CD4-positive, CD25-positive, alpha-beta regulatory T cell (primary cell): Measurements from ENCODE around the gene RIN1. TPM values are rescaled to one million over a fixed set of nuclear protein-coding genes. Genes with fewer than 3 reads are reported as not detected.

ENCODE experiments used
- ATAC-seq, 2 donors: fragments of 150-1000 bp; cut with Tn5 transposase; one replicate each; pipeline ENCODE4 v1.10.0; 2021; ENCODE audit warnings: low read depth in 2 of 2, moderate number of reproducible peaks in 2 of 2, moderate library complexity in 1 of 2
- DNase-seq, 3 donors: peaks; one replicate each; pipeline versions ENCODE4 v3.0.0 to v3.0.0-alpha.2; 2012 to 2022; ENCODE audit warnings: mixed read lengths in 1 of 3
- H3K27ac ChIP-seq: one replicate; pipeline ENCODE4 v1.7.0; 2013; ENCODE audit warnings: mild to moderate bottlenecking, low read length; ENCODE audit not compliant: insufficient read depth, poor library complexity, severe bottlenecking
- H3K27me3 ChIP-seq: one replicate; pipeline ENCODE4 v1.7.0; 2013; ENCODE audit warnings: low read length; ENCODE audit not compliant: control insufficient read depth, insufficient read depth
- H3K36me3 ChIP-seq: one replicate; pipeline ENCODE4 v1.7.0; 2013; ENCODE audit warnings: mild to moderate bottlenecking, low read length, moderate library complexity; ENCODE audit not compliant: control insufficient read depth, insufficient read depth
- H3K4me1 ChIP-seq: 2 replicates; pipeline ENCODE4 v1.7.0; 2013; ENCODE audit warnings: mild to moderate bottlenecking, low read length; ENCODE audit not compliant: insufficient read depth, control insufficient read depth, poor library complexity, severe bottlenecking
- H3K4me3 ChIP-seq: one replicate; pipeline ENCODE4 v1.7.0; 2013; ENCODE audit warnings: low read depth, mild to moderate bottlenecking, low read length, moderate library complexity
- H3K9me3 ChIP-seq, 2 experiments: 1 replicate in 1 of 2; 2 replicates in 1 of 2; pipeline ENCODE4 v1.7.0; 2013; ENCODE audit warnings: low read length in 2 of 2, mild to moderate bottlenecking in 1 of 2, moderate library complexity in 1 of 2; ENCODE audit not compliant: control insufficient read depth in 2 of 2
- H3K27ac Mint-ChIP-seq, 3 donors: one replicate each; pipeline ENCODE4 v1.8.0; 2020 to 2022; ENCODE audit warnings: mild to moderate bottlenecking in 3 of 3, mixed read lengths in 3 of 3, moderate library complexity in 2 of 3
- H3K27me3 Mint-ChIP-seq: one replicate; pipeline ENCODE4 v1.8.0; 2022; ENCODE audit warnings: mild to moderate bottlenecking, mixed read lengths
- H3K36me3 Mint-ChIP-seq: one replicate; pipeline ENCODE4 v1.8.0; 2020; ENCODE audit warnings: mixed read lengths
- H3K4me1 Mint-ChIP-seq, 4 donors: one replicate each; pipeline ENCODE4 v1.8.0; 2020 to 2022; ENCODE audit warnings: mixed read lengths in 4 of 4, mild to moderate bottlenecking in 1 of 4
- H3K4me3 Mint-ChIP-seq, 4 donors: one replicate each; pipeline ENCODE4 v1.8.0; 2020 to 2022; ENCODE audit warnings: mild to moderate bottlenecking in 4 of 4, mixed read lengths in 4 of 4, moderate library complexity in 3 of 4
- H3K9me3 Mint-ChIP-seq, 7 donors: one replicate each; pipeline ENCODE4 v1.8.0; 2020 to 2022; ENCODE audit warnings: mixed read lengths in 7 of 7, mild to moderate bottlenecking in 3 of 7, moderate library complexity in 2 of 7
- polyA plus RNA-seq, 4 donors: library from polyadenylated mRNA; unstranded; fragments of 300-500 nt; fragmentation: Illumina TruSeq; gene quantifications; one replicate each; pipeline ENCODE4 v1.2.3, GENCODE V29; 2021
- total RNA-seq: library from RNA; stranded (reverse); gene quantifications from one replicate; pipeline ENCODE4 v1.2.3, GENCODE V29; 2022

RIN1 gene
- total and polyA plus RNA-seq, 5 donors from 2014 or later = 0.33 to 1.0 (median 0.92) TPM

DNA sequence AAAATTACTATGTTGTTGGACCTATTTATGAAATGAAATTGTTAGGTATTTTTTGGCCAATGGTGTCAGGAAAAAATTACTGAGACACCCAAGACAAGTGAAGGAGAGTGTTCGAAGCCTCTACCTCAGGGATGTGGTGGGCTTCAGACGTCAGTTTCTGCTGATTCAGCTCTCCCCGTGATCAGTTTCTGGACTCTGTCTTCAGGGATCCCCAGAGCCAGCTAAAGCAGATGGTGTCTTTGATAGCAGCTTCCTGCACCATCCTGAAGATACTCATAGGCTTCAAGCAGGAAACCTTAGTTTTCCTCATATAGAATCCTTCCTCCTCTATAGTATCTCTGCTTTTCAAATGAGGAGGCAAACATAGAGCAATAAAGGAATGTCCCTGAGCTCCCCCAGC, 26.8 kb downstream of the RIN1 start:
- Mint-ChIP-seq H3K27ac (no peak overlapping the region), H3K4me1 (peaks cover 0 to 17% (median 0%) of the 10 kb centered on the region in 4 donors), H3K36me3 (no peaks in the 10 kb centered on the region), H3K27me3 (peaks cover 12% of the 10 kb centered on the region), H3K4me3 (no peak overlapping the region), H3K9me3 (peaks cover 0 to 1% (median 0%) of the 10 kb centered on the region in 7 donors)
- H3K27ac ChIP-seq = no peak overlapping the region
- peaks cover 24% of the 10 kb centered on the region for H3K4me1 ChIP-seq
- no peak for DNase-seq
- no peak overlapping the region for H3K4me3 ChIP-seq
- ATAC-seq = no peak
- H3K36me3 ChIP-seq = no peaks in the 10 kb centered on the region
- no peaks in the 10 kb centered on the region for H3K27me3 ChIP-seq
- no peaks in the 10 kb centered on the region for H3K9me3 ChIP-seq

- no peaks in the 10 kb centered on the region for H3K4me1 Mint-ChIP-seq
- H3K27me3 Mint-ChIP-seq = peaks cover 11% of the 10 kb centered on the region
- Histone ChIP-seq H3K4me3 (no peak overlapping the region), H3K27me3 (no peaks in the 10 kb centered on the region), H3K36me3 (no peaks in the 10 kb centered on the region), H3K27ac (no peak overlapping the region), H3K4me1 (no peaks in the 10 kb centered on the region), H3K9me3 (no peaks in the 10 kb centered on the region)
- H3K4me3 Mint-ChIP-seq = no peak overlapping the region
- H3K27ac Mint-ChIP-seq = no peak overlapping the region
- H3K9me3 Mint-ChIP-seq = peaks cover 0 to 1% (median 0%) of the 10 kb centered on the region in 7 donors
- no peaks in the 10 kb centered on the region for H3K36me3 Mint-ChIP-seq
- no peak for DNase-seq
- no peak for ATAC-seq
Observed at GRCh38 chr11:66302656-66303055, 33.6 kb downstream of the RIN1 start.

GRCh38 chr11:66299186-66299585, 37.0 kb downstream of the RIN1 start:
- Histone ChIP-seq H3K4me3 (no peak overlapping the region), H3K36me3 (no peaks in the 10 kb centered on the region)

GRCh38 chr11:66297610-66298009, 38.6 kb downstream of the RIN1 start:
- Histone ChIP-seq H3K27me3 (peaks cover 5% of the 10 kb centered on the region), H3K9me3 (no peaks in the 10 kb centered on the region), H3K27ac (no peak overlapping the region), H3K36me3 (no peaks in the 10 kb centered on the region), H3K4me1 (no peaks in the 10 kb centered on the region), H3K4me3 (no peak overlapping the region)
- peaks cover 0 to 6% (median 2%) of the 10 kb centered on the region in 4 donors for H3K4me1 Mint-ChIP-seq
- H3K27ac Mint-ChIP-seq = no peak overlapping the region
- no peaks in the 10 kb centered on the region for H3K9me3 Mint-ChIP-seq
- peaks cover 5% of the 10 kb centered on the region for H3K27me3 Mint-ChIP-seq
- H3K4me3 Mint-ChIP-seq = no peak overlapping the region
- ATAC-seq (no peak), DNase-seq (no peak)
- H3K36me3 Mint-ChIP-seq = no peaks in the 10 kb centered on the region

More at GRCh38 chr11:66299186-66299585, 37.0 kb downstream of the RIN1 start:
- H3K4me3 Mint-ChIP-seq = no peak overlapping the region
- no peak for DNase-seq
- H3K36me3 Mint-ChIP-seq = no peaks in the 10 kb centered on the region
- H3K9me3 Mint-ChIP-seq = no peaks in the 10 kb centered on the region
- peaks cover 4% of the 10 kb centered on the region for H3K27me3 Mint-ChIP-seq
- no peaks in the 10 kb centered on the region for H3K4me1 Mint-ChIP-seq
- no peak for ATAC-seq
- H3K27ac Mint-ChIP-seq = no peak overlapping the region
- Histone ChIP-seq H3K9me3 (no peaks in the 10 kb centered on the region), H3K4me1 (no peaks in the 10 kb centered on the region), H3K27me3 (no peaks in the 10 kb centered on the region), H3K27ac (no peak overlapping the region)

DNA sequence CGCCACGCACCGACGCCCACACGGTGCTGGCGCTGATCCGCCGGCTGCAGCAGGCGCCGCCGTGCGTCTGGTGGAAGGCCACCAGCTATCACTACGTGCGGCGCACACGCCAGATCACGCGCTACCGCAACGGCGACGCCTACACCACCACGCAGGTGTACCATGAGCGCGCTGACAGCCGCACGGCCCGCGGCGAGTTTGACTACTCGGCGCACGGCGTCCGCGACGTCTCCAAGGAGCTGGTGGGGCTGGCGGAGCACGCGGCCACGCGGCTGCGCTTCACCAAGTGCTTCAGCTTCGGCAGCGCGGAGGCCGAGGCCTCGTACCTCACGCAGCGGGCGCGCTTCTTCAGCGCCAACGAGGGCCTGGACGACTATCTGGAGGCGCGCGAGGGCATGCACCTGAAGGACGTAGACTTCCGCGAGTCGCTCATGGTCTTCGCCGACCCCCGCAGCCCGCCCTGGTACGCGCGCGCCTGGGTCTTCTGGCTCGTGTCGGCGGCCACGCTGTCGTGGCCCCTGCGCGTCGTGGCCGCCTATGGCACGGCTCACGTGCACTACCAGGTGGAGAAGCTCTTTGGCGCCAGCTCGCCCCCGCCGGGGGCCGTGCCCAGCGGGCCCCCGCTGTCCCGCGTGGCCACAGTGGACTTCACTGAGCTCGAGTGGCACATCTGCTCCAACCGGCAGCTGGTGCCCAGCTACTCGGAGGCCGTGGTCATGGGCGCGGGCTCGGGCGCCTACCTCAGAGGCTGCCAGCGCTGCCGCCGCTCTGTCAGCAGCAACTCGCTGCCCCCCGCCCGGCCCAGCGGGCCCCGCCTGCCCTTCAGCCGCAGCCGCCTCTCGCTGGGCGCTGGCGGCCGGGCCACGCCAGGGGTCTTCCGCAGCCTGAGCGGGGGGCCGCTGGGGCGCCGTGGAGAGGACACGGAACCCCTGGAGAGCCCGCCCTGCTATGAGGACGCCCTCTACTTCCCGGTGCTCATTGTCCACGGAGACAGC, 41.3 kb downstream of the RIN1 start:
- peaks cover 20% of the 10 kb centered on the region for H3K27me3 Mint-ChIP-seq
- no peak for ATAC-seq
- H3K27ac ChIP-seq = no peak overlapping the region
- H3K9me3 Mint-ChIP-seq = peaks cover 0 to 1% (median 0%) of the 10 kb centered on the region in 7 donors
- no peak overlapping the region for H3K4me3 ChIP-seq
- H3K4me1 Mint-ChIP-seq = peaks cover 4 to 20% (median 10%) of the 10 kb centered on the region in 4 donors
- no peaks in the 10 kb centered on the region for H3K36me3 Mint-ChIP-seq
- peak overlapping the region in 1 of 4 donors; percentile 4 for H3K4me3 Mint-ChIP-seq
- H3K27me3 ChIP-seq = peaks cover 12% of the 10 kb centered on the region
- H3K27ac Mint-ChIP-seq = peak overlapping the region in 1 of 3 donors; percentile 79
- H3K4me1 ChIP-seq = peaks cover 14% of the 10 kb centered on the region
- DNase-seq = no peak
- H3K36me3 ChIP-seq = no peaks in the 10 kb centered on the region
- H3K9me3 ChIP-seq = no peaks in the 10 kb centered on the region

DNA sequence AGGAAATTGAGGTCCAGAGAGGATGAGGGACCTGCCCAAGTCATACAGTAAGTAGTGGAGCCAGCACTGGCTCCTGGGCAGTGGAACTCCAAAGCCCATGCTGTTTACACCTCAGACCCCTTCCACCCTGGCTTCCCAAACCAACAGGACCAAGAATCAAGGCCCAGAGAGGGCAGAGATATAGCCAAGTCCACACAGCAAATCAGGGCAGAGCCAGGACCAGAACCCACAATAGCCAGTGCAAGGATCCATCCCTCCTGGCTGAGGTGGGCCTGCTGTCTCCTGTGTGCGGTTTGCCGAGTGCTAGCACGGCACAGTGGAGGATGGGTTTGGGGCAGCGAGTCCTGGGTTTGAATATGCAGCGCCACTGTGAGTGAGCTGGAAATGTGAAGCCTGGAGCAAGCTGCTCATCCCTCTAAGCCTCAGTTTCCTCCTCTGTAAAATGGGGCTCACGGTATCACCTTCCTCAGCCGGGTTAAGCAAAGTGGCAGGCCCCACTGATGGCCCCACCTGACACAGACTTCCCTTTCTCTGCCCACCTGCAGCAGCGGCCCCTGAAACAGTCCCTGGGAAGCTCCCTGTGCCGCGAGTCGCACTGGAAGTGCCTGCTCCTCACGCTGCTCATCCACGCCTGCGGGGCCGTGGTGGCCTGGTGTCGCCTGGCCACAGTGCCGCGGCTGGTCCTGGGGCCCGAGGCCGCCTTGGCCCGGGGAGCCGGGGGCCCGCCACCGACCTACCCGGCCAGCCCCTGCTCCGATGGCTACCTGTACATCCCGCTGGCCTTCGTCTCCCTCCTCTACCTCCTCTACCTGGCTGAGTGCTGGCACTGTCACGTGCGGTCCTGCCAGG, 42.2 kb downstream of the RIN1 start:
- H3K27me3 Mint-ChIP-seq = peaks cover 29% of the 10 kb centered on the region
- DNase-seq (no peak), ATAC-seq (no peak)
- no peaks in the 10 kb centered on the region for H3K36me3 ChIP-seq
- no peaks in the 10 kb centered on the region for H3K36me3 Mint-ChIP-seq
- peaks cover 12% of the 10 kb centered on the region for H3K27me3 ChIP-seq
- H3K4me1 Mint-ChIP-seq = peaks cover 10 to 29% (median 16%) of the 10 kb centered on the region in 4 donors
- peaks cover 21% of the 10 kb centered on the region for H3K4me1 ChIP-seq
- peaks cover 0 to 1% (median 0%) of the 10 kb centered on the region in 7 donors for H3K9me3 Mint-ChIP-seq
- H3K4me3 ChIP-seq = no peak overlapping the region
- H3K9me3 ChIP-seq = no peaks in the 10 kb centered on the region
- H3K27ac ChIP-seq = no peak overlapping the region
- H3K27ac Mint-ChIP-seq = peak overlapping the region in 1 of 3 donors; percentile 79
- H3K4me3 Mint-ChIP-seq = peak overlapping the region in 1 of 4 donors; percentile 73

GRCh38 chr11:66293352-66293751, 42.9 kb downstream of the RIN1 start:
- Mint-ChIP-seq H3K4me3 (peak overlapping the region in 2 of 4 donors; percentile 57 to 74), H3K27ac (peak overlapping the region in 1 of 3 donors; percentile 49), H3K27me3 (peaks cover 30% of the 10 kb centered on the region), H3K36me3 (no peaks in the 10 kb centered on the region), H3K9me3 (peaks cover 0 to 1% (median 0%) of the 10 kb centered on the region in 7 donors), H3K4me1 (peaks cover 11 to 32% (median 17%) of the 10 kb centered on the region in 4 donors)
- Histone ChIP-seq H3K9me3 (no peaks in the 10 kb centered on the region), H3K4me3 (no peak overlapping the region), H3K4me1 (peaks cover 25% of the 10 kb centered on the region), H3K36me3 (no peaks in the 10 kb centered on the region), H3K27ac (no peak overlapping the region), H3K27me3 (peaks cover 12% of the 10 kb centered on the region)
- no peak for ATAC-seq
- DNase-seq = no peak
